Esophagus squamous epithelium (tissue), 4 donors: Measurements from ENCODE around the gene MAP1B.

ENCODE experiments used
- POLR2A ChIP-seq, 4 donors: fragments of 450-650 bp; IDR thresholded peaks; one replicate each; pipeline ENCODE4 v1.6.1; 2017; ENCODE audit warnings: antibody characterized with exemption in 4 of 4, mild to moderate bottlenecking in 4 of 4, moderate library complexity in 3 of 4
- TF ChIP-seq, protein P1 (sequence below), 6 experiments: fragments of 450-650 bp in 4 of 6; fragments of 200-600 bp in 2 of 6; sonication (generic) in 2 of 6; IDR thresholded peaks; one replicate each; pipeline ENCODE4 v1.5.1; 2016 to 2019; ENCODE audit warnings: antibody characterized with exemption in 6 of 6, mild to moderate bottlenecking in 4 of 6, moderate library complexity in 4 of 6

- TF ChIP-seq, protein P1, sequence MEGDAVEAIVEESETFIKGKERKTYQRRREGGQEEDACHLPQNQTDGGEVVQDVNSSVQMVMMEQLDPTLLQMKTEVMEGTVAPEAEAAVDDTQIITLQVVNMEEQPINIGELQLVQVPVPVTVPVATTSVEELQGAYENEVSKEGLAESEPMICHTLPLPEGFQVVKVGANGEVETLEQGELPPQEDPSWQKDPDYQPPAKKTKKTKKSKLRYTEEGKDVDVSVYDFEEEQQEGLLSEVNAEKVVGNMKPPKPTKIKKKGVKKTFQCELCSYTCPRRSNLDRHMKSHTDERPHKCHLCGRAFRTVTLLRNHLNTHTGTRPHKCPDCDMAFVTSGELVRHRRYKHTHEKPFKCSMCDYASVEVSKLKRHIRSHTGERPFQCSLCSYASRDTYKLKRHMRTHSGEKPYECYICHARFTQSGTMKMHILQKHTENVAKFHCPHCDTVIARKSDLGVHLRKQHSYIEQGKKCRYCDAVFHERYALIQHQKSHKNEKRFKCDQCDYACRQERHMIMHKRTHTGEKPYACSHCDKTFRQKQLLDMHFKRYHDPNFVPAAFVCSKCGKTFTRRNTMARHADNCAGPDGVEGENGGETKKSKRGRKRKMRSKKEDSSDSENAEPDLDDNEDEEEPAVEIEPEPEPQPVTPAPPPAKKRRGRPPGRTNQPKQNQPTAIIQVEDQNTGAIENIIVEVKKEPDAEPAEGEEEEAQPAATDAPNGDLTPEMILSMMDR (IDR thresholded peaks at IDR 0.05), result no peak
- no peak for TF ChIP-seq POLR2A (IDR thresholded peaks at IDR 0.05)
Observed at GRCh38 chr5:72203251-72203845, 96.1 kb downstream of the MAP1B start.
